Measurements from ENCODE around the gene UBA1. TPM values are rescaled to one million over a fixed set of nuclear protein-coding genes. Genes with fewer than 3 reads are reported as not detected.

Gene UBA1
- total and polyA plus RNA-seq, 2 of the 8 experiments (the other 6 are each of a cell fraction or from before 2014, with no cell fraction given) = 313 to 458 TPM

- FAIRE-seq (no peak), DNase-seq (ENCODE audit: low read depth in 1 of 2, low spot score in 2 of 2) (no peak)
- no peaks in the 10 kb centered on the region for H3K9me3 ChIP-seq (ENCODE audit: insufficient read depth in 2 of 2, low read depth in 1 of 2, low read length in 1 of 2)
- no peak overlapping the region for H3K4me3 ChIP-seq (ENCODE audit: extremely low read depth in 1 of 4, insufficient read depth in 2 of 4, low read depth in 3 of 4, low read length in 4 of 4)
- H3K23me2 ChIP-seq (ENCODE audit: low read depth, low read length) = no peaks in the 10 kb centered on the region
- no peak overlapping the region for H3K9ac ChIP-seq (replicated peaks in 1 of 4; ENCODE audit: extremely low read depth in 1 of 4, low read depth in 3 of 4, low read length in 3 of 4)
- POLR2A ChIA-PET (ENCODE audit: partially characterized antibody) = interaction anchor here (0.7 kb wide), 1 partner anchor 1985 kb away, joined by 3 read pairs; no protein-coding TSS in a partner anchor
- H3K4me1 ChIP-seq (replicated peaks in 1 of 4; ENCODE audit: control insufficient read depth in 3 of 4, insufficient read depth in 4 of 4, low read length in 3 of 4) = no peaks in the 10 kb centered on the region
- peaks cover 0 to 17% (median 3%) of the 10 kb centered on the region in 4 experiments; a peak in 3 of 8 replicates for H3K36me3 ChIP-seq (ENCODE audit: control insufficient read depth in 2 of 4, insufficient read depth in 4 of 4, low read length in 3 of 4)
- H2BK120ac ChIP-seq (replicated peaks; ENCODE audit: low read depth, low read length) = no peak overlapping the region
- H3K23ac ChIP-seq (ENCODE audit: insufficient read length) = no peak overlapping the region
- no peak overlapping the region for H2BK20ac ChIP-seq (ENCODE audit: low read length)
- peaks cover 3 to 4% of the 10 kb centered on the region in 2 experiments for H4K20me1 ChIP-seq (replicated peaks in 1 of 2; ENCODE audit: control insufficient read depth in 1 of 2, insufficient read depth in 2 of 2, low read length in 2 of 2)
- H2BK12ac ChIP-seq (ENCODE audit: low read depth, low read length) = no peak overlapping the region
- no peak overlapping the region for H4K5ac ChIP-seq (ENCODE audit: insufficient read length, low read depth, low read length)
- H3K4ac ChIP-seq (replicated peaks; ENCODE audit: insufficient read length, low read depth, low read length) = no peak overlapping the region
- H3K27ac ChIP-seq (ENCODE audit: low read depth, low read length) = no peak overlapping the region
- H3K14ac ChIP-seq (ENCODE audit: insufficient read length) = no peak overlapping the region
- CTCF ChIA-PET (ENCODE audit: partially characterized antibody) = interaction anchor here (0.6 to 1.1 kb wide), 3 partner anchors 20 to 147 kb away, joined by 3 to 4 read pairs (median 4); no protein-coding TSS in a partner anchor
- peaks cover 0 to 43% of the 10 kb centered on the region in 2 experiments; a peak in 2 of 4 replicates for H3K79me2 ChIP-seq (ENCODE audit: control insufficient read depth in 1 of 2, insufficient read depth in 2 of 2, low read length in 2 of 2)
- no peak overlapping the region for H4K91ac ChIP-seq (replicated peaks; ENCODE audit: insufficient read length, low read length)
- no peak overlapping the region for H3K4me2 ChIP-seq (ENCODE audit: insufficient read depth in 1 of 2, low read depth in 2 of 2, low read length in 2 of 2)
- H2AFZ ChIP-seq (ENCODE audit: low read length) = no peak overlapping the region
- H4K8ac ChIP-seq (ENCODE audit: extremely low read depth, insufficient read depth, low read length) = no peak overlapping the region
- H2BK15ac ChIP-seq (ENCODE audit: low read length) = no peak overlapping the region
- no peak overlapping the region for H3K18ac ChIP-seq (ENCODE audit: extremely low read depth, low read length)
- H3K79me1 ChIP-seq (ENCODE audit: low read depth, low read length) = peaks cover 2% of the 10 kb centered on the region; the same call in 1 of the 2 replicates
- no peak overlapping the region for H2AK5ac ChIP-seq (ENCODE audit: low read depth, low read length)
- H2BK5ac ChIP-seq (ENCODE audit: low read depth, low read length) = no peak overlapping the region
- H3K27me3 ChIP-seq (replicated peaks in 1 of 4; ENCODE audit: control insufficient read depth in 3 of 4, extremely low read depth in 1 of 4, insufficient read depth in 3 of 4, low read length in 3 of 4) = no peaks in the 10 kb centered on the region
- TF ChIP-seq SAP30 (IDR thresholded peaks at IDR 0.05; ENCODE audit: insufficient read depth, insufficient replicate concordance, low read length) (no peak), CHD1 (IDR thresholded peaks at IDR 0.05; ENCODE audit: low read depth, low read length) (no peak), SP4 (IDR thresholded peaks at IDR 0.05; ENCODE audit: low read length) (no peak)
- 94% methylated on average over 5 of the region's 5 CpGs; no CpG with 5 or more reads in 1 of the 2 experiments for WGBS, 2 experiments (ENCODE audit: extremely low coverage in 1 of 2, insufficient coverage in 1 of 2, insufficient read length in 1 of 2, insufficient replicate concordance in 2 of 2, low coverage in 1 of 2, low lambda C conversion rate in 2 of 2, missing lambda C conversion rate in 1 of 2)
- H3K56ac ChIP-seq (replicated peaks; ENCODE audit: insufficient read length, low read depth, low read length) = no peak overlapping the region
These were observed 34.8 kb upstream of the UBA1 start for GRCh38 chrX:47158781-47159180.

Measured in H1 (cell line).